ENCODE measurements around the gene CARMIL1.

DNA sequence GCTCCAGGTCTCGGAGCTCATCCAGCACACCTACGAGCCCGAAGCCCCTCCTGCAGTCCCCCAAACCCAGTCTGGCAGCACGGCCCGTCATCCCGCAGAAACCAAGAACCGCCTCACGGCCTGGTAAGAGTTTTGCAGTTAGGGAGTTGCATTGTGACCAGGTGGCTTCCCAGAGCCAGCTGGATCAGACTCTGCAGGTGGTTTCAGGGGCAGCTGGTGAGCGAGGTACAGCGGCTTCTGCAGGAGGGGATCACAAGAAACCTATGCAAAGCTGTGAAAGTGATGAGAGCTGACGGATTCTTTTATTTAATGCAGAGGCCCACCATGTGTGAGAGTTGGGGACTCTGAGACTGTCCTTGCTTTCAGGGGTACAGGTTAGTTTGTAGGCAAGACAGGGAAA lies 327.0 kb downstream of the CARMIL1 start:
- no peak for TF ChIP-seq POLR2A (IDR thresholded peaks at IDR 0.05; ENCODE audit: low read length)
- no peak for TF ChIP-seq GATA1 (IDR thresholded peaks at IDR 0.05; ENCODE audit: low read depth, low read length)
